IMR-90 (cell line): ENCODE measurements around the gene BLTP2. TPM values are rescaled to one million over a fixed set of nuclear protein-coding genes. Genes with fewer than 3 reads are reported as not detected.

Experiments
- ATAC-seq: fragments of 200-7000 bp; cut with Tn5 transposase; 2 replicates; pipeline ENCODE4 v1.9.1; 2020; ENCODE audit warnings: low read depth, mild to moderate bottlenecking, moderate library complexity
- BruUV-seq: library from RNA; stranded (reverse); fragments of 400-500 nt; replicated peaks from 2 replicates; lab custom pipeline; 2021; lab: Mats Ljungman, UMichigan
- CTCF ChIA-PET: fragments of 300-600 bp; formaldehyde crosslinking; extraction: SDS; loops from one replicate; lab custom pipeline; 2021; ENCODE audit warnings: antibody characterized with exemption; lab: Yijun Ruan, JAX
- POLR2A ChIA-PET: fragments of 300-600 bp; sonication (Branson Sonifier 250); formaldehyde crosslinking; loops from one replicate; lab custom pipeline; 2022; ENCODE audit warnings: antibody characterized with exemption; ENCODE audit not compliant: unreplicated experiment; lab: Charles Lee
- DNase-seq: peaks from one replicate; pipeline ENCODE4 v3.0.0; 2013
- H2AFZ ChIP-seq: replicated peaks from 2 replicates; pipeline ENCODE3; 2013; ENCODE audit warnings: low read length, mild to moderate bottlenecking; ENCODE audit not compliant: poor library complexity
- H2AK5ac ChIP-seq: 2 replicates; pipeline ENCODE4 v1.6.1; 2013; ENCODE audit warnings: low read depth, low read length, inconsistent platforms
- H2AK9ac ChIP-seq: replicated peaks from 2 replicates; pipeline ENCODE3; 2013; ENCODE audit warnings: mild to moderate bottlenecking, low read depth, low read length, moderate library complexity; ENCODE audit not compliant: poor library complexity
- H2BK120ac ChIP-seq: 2 replicates; pipeline ENCODE4 v1.6.1; 2013; ENCODE audit warnings: low read depth, low read length, inconsistent platforms
- H2BK15ac ChIP-seq: 3 replicates; pipeline ENCODE4 v1.6.1; 2013; ENCODE audit warnings: low read depth, low read length, inconsistent platforms
- H2BK20ac ChIP-seq: 2 replicates; pipeline ENCODE4 v1.6.1; 2013; ENCODE audit warnings: low read depth, mild to moderate bottlenecking, inconsistent platforms, low read length, moderate library complexity
- H2BK5ac ChIP-seq: 2 replicates; pipeline ENCODE4 v1.6.1; 2013; ENCODE audit warnings: mild to moderate bottlenecking, low read depth, low read length, inconsistent platforms; ENCODE audit not compliant: poor library complexity, severe bottlenecking
- H3K14ac ChIP-seq: replicated peaks from 2 replicates; pipeline ENCODE4 v1.6.1; 2013; ENCODE audit warnings: low read depth, low read length, inconsistent platforms
- H3K18ac ChIP-seq: 2 replicates; pipeline ENCODE4 v1.6.1; 2013; ENCODE audit warnings: low read depth, low read length, control low read depth
- H3K23ac ChIP-seq: 2 replicates; pipeline ENCODE4 v1.6.1; 2013; ENCODE audit warnings: low read depth, low read length, inconsistent platforms
- H3K27ac ChIP-seq: 2 replicates; pipeline ENCODE4 v1.5.1; 2013; ENCODE audit warnings: mild to moderate bottlenecking, control low read depth, low read length; ENCODE audit not compliant: insufficient read depth
- H3K27me3 ChIP-seq: 2 replicates; pipeline ENCODE4 v1.6.1; 2013; ENCODE audit warnings: low read length; ENCODE audit not compliant: control insufficient read depth, insufficient read depth
- H3K36me3 ChIP-seq: 2 replicates; pipeline ENCODE4 v1.6.1; 2013; ENCODE audit warnings: low read length, mixed read lengths; ENCODE audit not compliant: control insufficient read depth, insufficient read depth
- H3K4ac ChIP-seq: 2 replicates; pipeline ENCODE4 v1.6.1; 2013; ENCODE audit warnings: low read depth, low read length, inconsistent platforms
- H3K4me1 ChIP-seq: 2 replicates; pipeline ENCODE4 v1.6.1; 2013; ENCODE audit warnings: low read length, mixed read lengths; ENCODE audit not compliant: control insufficient read depth, insufficient read depth
- H3K4me2 ChIP-seq: 2 replicates; pipeline ENCODE4 v1.6.1; 2013; ENCODE audit warnings: low read depth, mild to moderate bottlenecking, control low read depth, low read length, moderate library complexity
- H3K4me3 ChIP-seq: 2 replicates; pipeline ENCODE4 v1.5.1; 2013; ENCODE audit warnings: low read depth, mild to moderate bottlenecking, control low read depth, low read length, moderate library complexity; ENCODE audit not compliant: insufficient read depth
- H3K56ac ChIP-seq: 2 replicates; pipeline ENCODE4 v1.6.1; 2013; ENCODE audit warnings: low read length, inconsistent platforms; ENCODE audit not compliant: insufficient read depth; ENCODE audit errors: extremely low read depth
- H3K79me1 ChIP-seq, 2 experiments: 2 replicates each; pipeline ENCODE4 v1.6.1; 2013; ENCODE audit warnings: low read length in 2 of 2, inconsistent platforms in 1 of 2, low read depth in 1 of 2
- H3K9ac ChIP-seq: 2 replicates; pipeline ENCODE4 v1.6.1; 2013; ENCODE audit warnings: low read depth, low read length, control low read depth
- H3K9me1 ChIP-seq: 2 replicates; pipeline ENCODE4 v1.6.1; 2013; ENCODE audit warnings: low read length, inconsistent platforms; ENCODE audit not compliant: insufficient read depth
- H3K9me3 ChIP-seq: 2 replicates; pipeline ENCODE4 v1.6.1; 2013; ENCODE audit warnings: low read length; ENCODE audit not compliant: control insufficient read depth, insufficient read depth
- H4K20me1 ChIP-seq: 2 replicates; pipeline ENCODE4 v1.6.1; 2013; ENCODE audit warnings: low read length, inconsistent platforms; ENCODE audit not compliant: insufficient read depth
- H4K5ac ChIP-seq: 2 replicates; pipeline ENCODE4 v1.6.1; 2013; ENCODE audit warnings: mild to moderate bottlenecking, low read depth, low read length, control low read depth
- H4K8ac ChIP-seq, 2 experiments: 2 replicates each; pipeline ENCODE4 v1.6.1; 2013; ENCODE audit warnings: low read depth in 2 of 2, low read length in 2 of 2, control low read depth in 1 of 2, inconsistent platforms in 1 of 2
- H4K91ac ChIP-seq: 2 replicates; pipeline ENCODE4 v1.6.1; 2013; ENCODE audit warnings: low read depth, low read length, inconsistent platforms; ENCODE audit not compliant: insufficient read depth
- CHD1 ChIP-seq: IDR thresholded peaks from 2 replicates; pipeline ENCODE4 v1.6.1; 2012; ENCODE audit warnings: low read depth, low read length, improper control_type of control experiment
- POLR2A ChIP-seq: IDR thresholded peaks from 2 replicates; pipeline ENCODE4 v1.6.1; 2012; ENCODE audit warnings: mild to moderate bottlenecking, low read depth, low read length
- WGBS, 2 experiments: methylation state at CpG; one replicate each; pipeline versions ENCODE4 v1.1.5 to v1.1.7; 2013; ENCODE audit warnings: missing lambda C conversion rate in 2 of 2; ENCODE audit not compliant: insufficient read length in 1 of 2; ENCODE audit errors: extremely low coverage in 2 of 2; 5-methylcytosine and 5-hydroxymethylcytosine counted together
- dilution Hi-C: fragments of 300-500 bp; cut with HindIII; formaldehyde crosslinking; loops from one replicate; pipeline ENCODE4 v1.14.3; 2018; ENCODE audit warnings: low sequenced_read_pairs; ENCODE audit not compliant: unreplicated experiment
- in situ Hi-C: fragments of 300-500 bp; cut with MboI; formaldehyde crosslinking; loops from 3 replicates; pipeline ENCODE4 v1.14.3; 2019; ENCODE audit warnings: low sequenced_read_pairs, inconsistent platforms, mixed read lengths
- intact Hi-C: fragments of 100-400 bp; cut with micrococcal nuclease; formaldehyde crosslinking; loops from 2 replicates; pipeline ENCODE4 v1.10.0; 2022
- polyA plus RNA-seq, 3 experiments: library from polyadenylated mRNA; depleted of rRNA; stranded (reverse); fragments of >200 nt; gene quantifications; 2 replicates each; pipeline ENCODE4 v1.2.3, GENCODE V29; 2012; ENCODE audit warnings: low replicate concordance in 1 of 3
- total RNA-seq: library from RNA; depleted of rRNA; stranded (reverse); fragments of >200 nt; gene quantifications from 2 replicates; pipeline ENCODE4 v1.2.3, GENCODE V29; 2012

The BLTP2 gene
- total and polyA plus RNA-seq, 2 of the 4 experiments (the other 2 are of a cell fraction) = 42.3 to 174 TPM

GRCh38 chr17:28646039-28646754, 1.2 kb upstream of the BLTP2 start:
- Histone ChIP-seq H4K8ac (peak overlapping the region; percentile 92 to 96), H2BK20ac (no peak overlapping the region), H3K14ac (peak overlapping the region; percentile 39; the same call in 1 of the 2 replicates), H2AFZ (no peak overlapping the region), H3K23ac (no peak overlapping the region; the same call in 1 of the 2 replicates), H3K36me3 (peaks cover 23% of the 10 kb centered on the region), H3K4me2 (peak overlapping the region; percentile 66), H4K91ac (peak overlapping the region; percentile 55), H3K18ac (no peak overlapping the region), H2AK9ac (peak overlapping the region; percentile 60), H2BK120ac (no peak overlapping the region; the same call in 1 of the 2 replicates), H2AK5ac (peak overlapping the region; percentile 84; the same call in 1 of the 2 replicates), H4K5ac (peak overlapping the region; percentile 90), H3K4me3 (no peak overlapping the region), H3K9ac (peak overlapping the region; percentile 32), H3K4me1 (peaks cover 2% of the 10 kb centered on the region; the same call in 1 of the 2 replicates), H3K27ac (peak overlapping the region; percentile 44), H2BK5ac (peak overlapping the region; percentile 65), H3K27me3 (no peaks in the 10 kb centered on the region), H3K4ac (peak overlapping the region; percentile 75), H4K20me1 (peaks cover 13% of the 10 kb centered on the region; the same call in 1 of the 2 replicates), H3K9me3 (no peaks in the 10 kb centered on the region), H3K56ac (no peak overlapping the region; the same call in 1 of the 2 replicates), H3K79me1 (peaks cover 33 to 48% of the 10 kb centered on the region in 2 experiments), H2BK15ac (peak overlapping the region; percentile 2; the same call in 1 of the 3 replicates), H3K9me1 (no peaks in the 10 kb centered on the region)
- in situ Hi-C loops (no loop called here), dilution Hi-C loops (no loop called here), intact Hi-C loops (loop anchor here (1.0 kb wide), 1 partner anchor 15 kb away; the partner anchor contains the start of gene SDF2)
- POLR2A ChIA-PET = interaction anchor here (0.8 kb wide), 1 partner anchor 15 kb away, joined by 4 read pairs; no protein-coding TSS in a partner anchor
- no TSS peak for BruUV-seq
- WGBS, 2 experiments = 90% methylated on average over 6 of the region's 12 CpGs; no CpG with 5 or more reads in 1 of the 2 experiments
- CTCF ChIA-PET = interaction anchor here (1.0 to 1.2 kb wide), 4 partner anchors 11 to 80 kb away, joined by 3 to 6 read pairs (median 5); partner anchors contain the start of genes SDF2, SUPT6H and TLCD1
- no peak for DNase-seq
- no peak for ATAC-seq
- no peak for TF ChIP-seq CHD1
- TF ChIP-seq POLR2A = no peak
